ENCODE measurements around the gene RRAS2. TPM values are rescaled to one million over a fixed set of nuclear protein-coding genes. Genes with fewer than 3 reads are reported as not detected.

The RRAS2 gene
- polyA plus RNA-seq, 3 donors from 2014 or later, result 66.4 to 96.4 (median 85.9) TPM

GRCh38 chr11:14323118-14323676 lies 35.8 kb downstream of the RRAS2 start:
- Mint-ChIP-seq H3K4me1 (peaks cover 88 to 97% of the 10 kb centered on the region in 2 donors), H3K36me3 (no peaks in the 10 kb centered on the region), H3K27me3 (ENCODE audit: low read depth in 3 of 3) (peaks cover 6 to 13% (median 6%) of the 10 kb centered on the region in 3 donors), H3K4me3 (peak overlapping the region; percentile 51 to 80 (median 61)), H3K9me3 (no peaks in the 10 kb centered on the region), H3K27ac (peak overlapping the region; percentile 87 to 95 (median 90))
- no peak for DNase-seq

GRCh38 chr11:14322510-14322909 lies 36.5 kb downstream of the RRAS2 start:
- H3K9me3 Mint-ChIP-seq, result no peaks in the 10 kb centered on the region
- H3K4me3 Mint-ChIP-seq, result peak overlapping the region in 3 of 5 donors; percentile 35 to 80 (median 69)
- no peak for DNase-seq
- H3K4me1 Mint-ChIP-seq, result peaks cover 88 to 97% of the 10 kb centered on the region in 2 donors
- H3K27ac Mint-ChIP-seq, result peak overlapping the region; percentile 87 to 95 (median 90)
- H3K27me3 Mint-ChIP-seq (ENCODE audit: low read depth in 3 of 3), result peaks cover 5 to 13% (median 6%) of the 10 kb centered on the region in 3 donors
- no peaks in the 10 kb centered on the region for H3K36me3 Mint-ChIP-seq

- no peaks in the 10 kb centered on the region for H3K36me3 Mint-ChIP-seq
- peak overlapping the region; percentile 59 to 90 (median 80) for H3K27ac Mint-ChIP-seq
- H3K4me3 Mint-ChIP-seq, result peak overlapping the region; percentile 71 to 84 (median 75)
- DNase-seq, result peak; percentile 67 to 74 (median 69)
- H3K27me3 Mint-ChIP-seq (ENCODE audit: low read depth in 3 of 3), result peaks cover 4 to 13% (median 6%) of the 10 kb centered on the region in 3 donors
- peaks cover 90 to 97% of the 10 kb centered on the region in 2 donors for H3K4me1 Mint-ChIP-seq
- no peaks in the 10 kb centered on the region for H3K9me3 Mint-ChIP-seq
These were observed 39.0 kb downstream of the RRAS2 start for GRCh38 chr11:14320020-14320419.

- H3K4me3 Mint-ChIP-seq, result peak overlapping the region; percentile 52 to 69 (median 61)
- H3K4me1 Mint-ChIP-seq, result peaks cover 88 to 96% of the 10 kb centered on the region in 2 donors
- no peaks in the 10 kb centered on the region for H3K9me3 Mint-ChIP-seq
- DNase-seq, result no peak
- H3K36me3 Mint-ChIP-seq, result no peaks in the 10 kb centered on the region
- H3K27me3 Mint-ChIP-seq (ENCODE audit: low read depth in 3 of 3), result peaks cover 4 to 11% (median 4%) of the 10 kb centered on the region in 3 donors
- H3K27ac Mint-ChIP-seq, result peak overlapping the region in 5 of 6 donors; percentile 41 to 80 (median 68)
These were observed 40.4 kb downstream of the RRAS2 start for GRCh38 chr11:14318581-14318981.

- Mint-ChIP-seq H3K36me3 (no peaks in the 10 kb centered on the region), H3K4me3 (peak overlapping the region; percentile 31 to 65 (median 47)), H3K9me3 (no peaks in the 10 kb centered on the region), H3K27me3 (ENCODE audit: low read depth in 3 of 3) (peaks cover 4 to 11% (median 4%) of the 10 kb centered on the region in 3 donors), H3K27ac (peak overlapping the region; percentile 3 to 85 (median 45)), H3K4me1 (peaks cover 88 to 96% of the 10 kb centered on the region in 2 donors)
- no peak for DNase-seq
These were observed 41.2 kb downstream of the RRAS2 start for GRCh38 chr11:14317659-14318325.

GRCh38 chr11:14315130-14315529 lies 43.9 kb downstream of the RRAS2 start:
- Mint-ChIP-seq H3K4me1 (peaks cover 76 to 82% of the 10 kb centered on the region in 2 donors), H3K36me3 (no peaks in the 10 kb centered on the region), H3K27ac (peak overlapping the region in 3 of 6 donors; percentile 14 to 43 (median 19)), H3K9me3 (no peaks in the 10 kb centered on the region), H3K27me3 (ENCODE audit: low read depth in 3 of 3) (peaks cover 3 to 8% (median 3%) of the 10 kb centered on the region in 3 donors), H3K4me3 (peak overlapping the region in 4 of 5 donors; percentile 10 to 31 (median 20))
- no peak for DNase-seq

GRCh38 chr11:14314127-14314526 lies 44.9 kb downstream of the RRAS2 start:
- Mint-ChIP-seq H3K9me3 (no peaks in the 10 kb centered on the region), H3K27me3 (ENCODE audit: low read depth in 3 of 3) (no peaks in the 10 kb centered on the region), H3K36me3 (no peaks in the 10 kb centered on the region), H3K4me3 (peak overlapping the region in 2 of 5 donors; percentile 18 to 48), H3K4me1 (peaks cover 67 to 72% of the 10 kb centered on the region in 2 donors), H3K27ac (peak overlapping the region in 4 of 6 donors; percentile 8 to 37 (median 26))
- no peak for DNase-seq

- Mint-ChIP-seq H3K4me3 (peak overlapping the region in 4 of 5 donors; percentile 3 to 54 (median 24)), H3K27ac (peak overlapping the region; percentile 8 to 64 (median 28)), H3K27me3 (ENCODE audit: low read depth in 3 of 3) (no peaks in the 10 kb centered on the region), H3K9me3 (no peaks in the 10 kb centered on the region), H3K4me1 (peaks cover 55 to 60% of the 10 kb centered on the region in 2 donors), H3K36me3 (no peaks in the 10 kb centered on the region)
- no peak for DNase-seq
These were observed 46.1 kb downstream of the RRAS2 start for GRCh38 chr11:14312736-14313438.

GRCh38 chr11:14310679-14311078 lies 48.3 kb downstream of the RRAS2 start:
- Mint-ChIP-seq H3K36me3 (no peaks in the 10 kb centered on the region), H3K27me3 (ENCODE audit: low read depth in 3 of 3) (no peaks in the 10 kb centered on the region), H3K4me1 (peaks cover 38 to 49% of the 10 kb centered on the region in 2 donors), H3K27ac (no peak overlapping the region), H3K9me3 (no peaks in the 10 kb centered on the region), H3K4me3 (no peak overlapping the region)
- DNase-seq, result no peak

- no peak for DNase-seq
- no peak overlapping the region for H3K27ac Mint-ChIP-seq
- no peak overlapping the region for H3K4me3 Mint-ChIP-seq
- H3K36me3 Mint-ChIP-seq, result no peaks in the 10 kb centered on the region
- no peaks in the 10 kb centered on the region for H3K27me3 Mint-ChIP-seq (ENCODE audit: low read depth in 3 of 3)
- H3K9me3 Mint-ChIP-seq, result no peaks in the 10 kb centered on the region
- H3K4me1 Mint-ChIP-seq, result peaks cover 27 to 44% of the 10 kb centered on the region in 2 donors
These were observed 49.4 kb downstream of the RRAS2 start for GRCh38 chr11:14309425-14310192.

- Mint-ChIP-seq H3K27me3 (ENCODE audit: low read depth in 3 of 3) (no peaks in the 10 kb centered on the region), H3K27ac (no peak overlapping the region), H3K4me3 (no peak overlapping the region), H3K9me3 (no peaks in the 10 kb centered on the region), H3K36me3 (no peaks in the 10 kb centered on the region), H3K4me1 (peaks cover 21 to 46% of the 10 kb centered on the region in 2 donors)
- DNase-seq, result no peak
These were observed 50.0 kb downstream of the RRAS2 start for GRCh38 chr11:14308897-14309387.

GRCh38 chr11:14308114-14308896 lies 50.7 kb downstream of the RRAS2 start:
- Mint-ChIP-seq H3K27ac (no peak overlapping the region), H3K4me1 (peaks cover 15 to 48% of the 10 kb centered on the region in 2 donors), H3K27me3 (ENCODE audit: low read depth in 3 of 3) (no peaks in the 10 kb centered on the region), H3K4me3 (no peak overlapping the region), H3K9me3 (no peaks in the 10 kb centered on the region), H3K36me3 (no peaks in the 10 kb centered on the region)
- DNase-seq, result peak in 2 of 3 donors; percentile 34 to 36
